Keratinocyte (primary cell): ENCODE results near the gene ROBO2. TPM values are rescaled to one million over a fixed set of nuclear protein-coding genes. Genes with fewer than 3 reads are reported as not detected.

Experiments used
- DNase-seq: peaks from one replicate; pipeline ENCODE4 v3.0.0-alpha.2; 2011; ENCODE audit warnings: low read depth, missing footprints, low spot score
- FAIRE-seq: peaks from 2 replicates; lab custom pipeline; 2011; peaks lifted over from hg19 to GRCh38; lab: Jason Lieb, UNC
- H2AFZ ChIP-seq: 2 replicates; pipeline ENCODE4 v1.6.0; 2012; ENCODE audit warnings: low read length, control low read depth, inconsistent platforms; ENCODE audit not compliant: control insufficient read depth
- H3K27ac ChIP-seq: 2 replicates; pipeline ENCODE4 v1.5.1; 2011; ENCODE audit warnings: low read length; ENCODE audit not compliant: control insufficient read depth, insufficient read depth
- H3K27me3 ChIP-seq: 3 replicates; pipeline ENCODE4 v1.6.0; 2011; ENCODE audit warnings: low read length; ENCODE audit not compliant: control insufficient read depth, insufficient read depth; ENCODE audit errors: extremely low read depth
- H3K36me3 ChIP-seq, 2 experiments: 2 replicates in 1 of 2; 3 replicates in 1 of 2; pipeline ENCODE4 v1.5.1; 2011; ENCODE audit warnings: low read length in 2 of 2, mild to moderate bottlenecking in 1 of 2; ENCODE audit not compliant: control insufficient read depth in 2 of 2, insufficient read depth in 2 of 2; ENCODE audit errors: extremely low read depth in 1 of 2
- H3K4me1 ChIP-seq: 3 replicates; pipeline ENCODE4 v1.5.1; 2011; ENCODE audit warnings: low read length; ENCODE audit not compliant: control insufficient read depth, insufficient read depth; ENCODE audit errors: extremely low read depth
- H3K4me2 ChIP-seq: 3 replicates; pipeline ENCODE4 v1.6.0; 2011; ENCODE audit warnings: low read depth, low read length; ENCODE audit not compliant: control insufficient read depth, insufficient read depth; ENCODE audit errors: extremely low read depth
- H3K4me3 ChIP-seq, 3 experiments: fragments of 200-600 bp in 1 of 3; sonication (generic) in 1 of 3; 2 replicates in 2 of 3; 3 replicates in 1 of 3; pipeline ENCODE4 v1.5.1; 2011 to 2016; ENCODE audit warnings: low read length in 3 of 3, mild to moderate bottlenecking in 3 of 3, control low read depth in 2 of 3, inconsistent platforms in 1 of 3, low read depth in 1 of 3, mixed read lengths in 1 of 3, mixed run types in 1 of 3, moderate library complexity in 1 of 3; ENCODE audit not compliant: control insufficient read depth in 2 of 3, insufficient read depth in 2 of 3; ENCODE audit errors: extremely low read depth in 1 of 3
- H3K79me2 ChIP-seq: 2 replicates; pipeline ENCODE4 v1.6.0; 2012; ENCODE audit warnings: low read length; ENCODE audit not compliant: control insufficient read depth, insufficient read depth
- H3K9ac ChIP-seq: 3 replicates; pipeline ENCODE4 v1.6.0; 2011; ENCODE audit warnings: low read length; ENCODE audit not compliant: control insufficient read depth, insufficient read depth; ENCODE audit errors: extremely low read depth
- H3K9me1 ChIP-seq: 3 replicates; pipeline ENCODE4 v1.6.0; 2011; ENCODE audit warnings: low read length; ENCODE audit not compliant: control insufficient read depth, insufficient read depth; ENCODE audit errors: extremely low read depth
- H3K9me3 ChIP-seq: 2 replicates; pipeline ENCODE4 v1.5.1; 2012; ENCODE audit warnings: low read depth, low read length; ENCODE audit not compliant: control insufficient read depth
- H4K20me1 ChIP-seq: 3 replicates; pipeline ENCODE4 v1.6.0; 2011; ENCODE audit warnings: low read length; ENCODE audit not compliant: control insufficient read depth, insufficient read depth; ENCODE audit errors: extremely low read depth
- EZH2 ChIP-seq: IDR thresholded peaks from one replicate; pipeline ENCODE4 v1.6.1; 2012; ENCODE audit warnings: inconsistent platforms, mild to moderate bottlenecking, low read length, moderate library complexity
- dilution Hi-C: fragments of 300-500 bp; cut with MboI; formaldehyde crosslinking; loops from one replicate; pipeline ENCODE4 v1.7.0; 2020; ENCODE audit warnings: low sequenced_read_pairs; ENCODE audit not compliant: extremely low pct_ligation_motif_present
- polyA plus RNA-seq, 5 experiments: library from polyadenylated mRNA; depleted of rRNA in 3 of 5; stranded (reverse) in 3 of 5; stranded (forward) in 1 of 5; unstranded in 1 of 5; fragments of >200 nt; gene quantifications; 1 replicate in 1 of 5; 2 replicates in 3 of 5; 3 replicates in 1 of 5; pipeline versions ENCODE4 v1.2.1 to v1.2.3, GENCODE V29; 2011 to 2012; ENCODE audit warnings: missing spikeins in 2 of 5, low read depth in 1 of 5, low replicate concordance in 1 of 5
- TF ChIP-seq, protein P1 (sequence below), 3 experiments: IDR thresholded peaks in 1 of 3; conservative IDR thresholded peaks in 1 of 3; optimal IDR thresholded peaks in 1 of 3; 2 replicates in 2 of 3; 3 replicates in 1 of 3; pipeline versions ENCODE3 to v1.5.1; 2011; ENCODE audit warnings: low read length in 3 of 3, mild to moderate bottlenecking in 3 of 3, moderate library complexity in 2 of 3, control low read depth in 1 of 3, inconsistent platforms in 1 of 3; ENCODE audit not compliant: insufficient read depth in 2 of 3; ENCODE audit errors: extremely low read depth in 1 of 3

ROBO2 gene
- polyA plus RNA-seq, 1 donor (not counting 4 experiments of a cell fraction or from before 2014, with no cell fraction given): 0.30 TPM

- dilution Hi-C loops: no loop called here
- no peak for DNase-seq
These were observed 333.7 kb downstream of the ROBO2 start for GRCh38 chr3:77373619-77374018.

GRCh38 chr3:77376511-77376910 is 336.6 kb downstream of the ROBO2 start:
- DNase-seq (no peak), FAIRE-seq (no peak)
- H3K27me3 ChIP-seq: no peaks in the 10 kb centered on the region
- H3K9ac ChIP-seq: no peak overlapping the region
- dilution Hi-C loops: no loop called here
- no peaks in the 10 kb centered on the region for H3K9me3 ChIP-seq
- H3K9me1 ChIP-seq: no peaks in the 10 kb centered on the region
- H3K27ac ChIP-seq: no peak overlapping the region
- H3K36me3 ChIP-seq: no peaks in the 10 kb centered on the region
- H3K79me2 ChIP-seq: no peaks in the 10 kb centered on the region
- no peaks in the 10 kb centered on the region for H4K20me1 ChIP-seq
- H3K4me3 ChIP-seq: no peak overlapping the region
- TF ChIP-seq EZH2: no peak
- TF ChIP-seq, protein P1, sequence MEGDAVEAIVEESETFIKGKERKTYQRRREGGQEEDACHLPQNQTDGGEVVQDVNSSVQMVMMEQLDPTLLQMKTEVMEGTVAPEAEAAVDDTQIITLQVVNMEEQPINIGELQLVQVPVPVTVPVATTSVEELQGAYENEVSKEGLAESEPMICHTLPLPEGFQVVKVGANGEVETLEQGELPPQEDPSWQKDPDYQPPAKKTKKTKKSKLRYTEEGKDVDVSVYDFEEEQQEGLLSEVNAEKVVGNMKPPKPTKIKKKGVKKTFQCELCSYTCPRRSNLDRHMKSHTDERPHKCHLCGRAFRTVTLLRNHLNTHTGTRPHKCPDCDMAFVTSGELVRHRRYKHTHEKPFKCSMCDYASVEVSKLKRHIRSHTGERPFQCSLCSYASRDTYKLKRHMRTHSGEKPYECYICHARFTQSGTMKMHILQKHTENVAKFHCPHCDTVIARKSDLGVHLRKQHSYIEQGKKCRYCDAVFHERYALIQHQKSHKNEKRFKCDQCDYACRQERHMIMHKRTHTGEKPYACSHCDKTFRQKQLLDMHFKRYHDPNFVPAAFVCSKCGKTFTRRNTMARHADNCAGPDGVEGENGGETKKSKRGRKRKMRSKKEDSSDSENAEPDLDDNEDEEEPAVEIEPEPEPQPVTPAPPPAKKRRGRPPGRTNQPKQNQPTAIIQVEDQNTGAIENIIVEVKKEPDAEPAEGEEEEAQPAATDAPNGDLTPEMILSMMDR (optimal IDR thresholded peaks at IDR 0.05 in 1 of 3, IDR thresholded peaks at IDR 0.05 in 1 of 3, conservative IDR thresholded peaks at IDR 0.05 in 1 of 3; ENCODE audit: extremely low read depth in 1 of 3, insufficient read depth in 2 of 3, low read length in 3 of 3): no peak
- H3K4me1 ChIP-seq: no peaks in the 10 kb centered on the region
- H2AFZ ChIP-seq: no peak overlapping the region
- no peak overlapping the region for H3K4me2 ChIP-seq

More at GRCh38 chr3:77373619-77374018, 333.7 kb downstream of the ROBO2 start:
- Histone ChIP-seq H3K27me3 (no peaks in the 10 kb centered on the region), H3K4me2 (no peak overlapping the region), H3K4me3 (no peak overlapping the region), H3K4me1 (peaks cover 10% of the 10 kb centered on the region), H2AFZ (no peak overlapping the region), H4K20me1 (no peaks in the 10 kb centered on the region), H3K9me3 (no peaks in the 10 kb centered on the region), H3K79me2 (no peaks in the 10 kb centered on the region), H3K36me3 (no peaks in the 10 kb centered on the region), H3K9me1 (no peaks in the 10 kb centered on the region), H3K9ac (no peak overlapping the region), H3K27ac (no peak overlapping the region)
- TF ChIP-seq, protein P1 (optimal IDR thresholded peaks at IDR 0.05 in 1 of 3, IDR thresholded peaks at IDR 0.05 in 1 of 3, conservative IDR thresholded peaks at IDR 0.05 in 1 of 3; ENCODE audit: extremely low read depth in 1 of 3, insufficient read depth in 2 of 3, low read length in 3 of 3): no peak
- no peak for TF ChIP-seq EZH2
- no peak for FAIRE-seq
